Lower leg skin (tissue), 3 donors: ENCODE results near the gene GDPD5.

Experiments used
- CTCF ChIP-seq, 3 donors: fragments of 450-650 bp; IDR thresholded peaks; one replicate each; pipeline ENCODE4 v1.5.1; 2016; ENCODE audit warnings: antibody characterized with exemption in 3 of 3, mild to moderate bottlenecking in 3 of 3, moderate library complexity in 2 of 3
- POLR2A ChIP-seq, 2 donors: fragments of 450-650 bp; IDR thresholded peaks; one replicate each; pipeline ENCODE4 v1.6.1; 2016 to 2017; ENCODE audit warnings: antibody characterized with exemption in 2 of 2, mild to moderate bottlenecking in 1 of 2, moderate library complexity in 1 of 2

GRCh38 chr11:75463106-75463774 lies 62.5 kb downstream of the GDPD5 start:
- TF ChIP-seq POLR2A (IDR thresholded peaks at IDR 0.05) (no peak), CTCF (IDR thresholded peaks at IDR 0.05) (no peak)
